T-cell (primary cell): ENCODE results near the gene CCDC148. TPM values are rescaled to one million over a fixed set of nuclear protein-coding genes. Genes with fewer than 3 reads are reported as not detected.

Experiments
- ATAC-seq, 4 experiments: fragments of 200-7000 bp in 3 of 4; fragments of 150-1000 bp in 1 of 4; cut with Tn5 transposase; replicated peaks in 1 of 4; 1 replicate in 3 of 4; 2 replicates in 1 of 4; pipeline ENCODE4 v1.10.0; 2021; ENCODE audit warnings: moderate library complexity in 3 of 4, mild to moderate bottlenecking in 2 of 4, moderate number of reproducible peaks in 1 of 4
- CTCF ChIA-PET, 2 donors: fragments of 300-600 bp; sonication (Branson Sonifier 250); formaldehyde crosslinking; loops; one replicate each; lab custom pipeline; 2022; ENCODE audit warnings: antibody characterized with exemption in 2 of 2; lab: Charles Lee
- POLR2A ChIA-PET, 2 donors: fragments of 300-600 bp; sonication (Branson Sonifier 250); formaldehyde crosslinking; loops; one replicate each; lab custom pipeline; 2022; ENCODE audit warnings: antibody characterized with exemption in 2 of 2; lab: Charles Lee
- DNase-seq, 35 experiments: peaks; one replicate each; pipeline versions ENCODE4 v3.0.0 to v3.0.0-alpha.2; 2013 to 2023
- H3K27ac ChIP-seq: one replicate; pipeline ENCODE4 v1.5.1; 2013; ENCODE audit warnings: low read length
- H3K27me3 ChIP-seq, 2 experiments: replicated peaks in 1 of 2; 1 replicate in 1 of 2; 2 replicates in 1 of 2; pipeline versions ENCODE4 v1.6.1 to v1.7.0; 2013; ENCODE audit warnings: low read length in 1 of 2, mixed read lengths in 1 of 2; ENCODE audit not compliant: control insufficient read depth in 2 of 2, insufficient read depth in 2 of 2; ENCODE audit errors: extremely low read depth in 1 of 2
- H3K36me3 ChIP-seq, 2 donors: 1 replicate in 1 of 2; 2 replicates in 1 of 2; pipeline versions ENCODE4 v1.6.1 to v1.7.0; 2013; ENCODE audit warnings: low read length in 1 of 2; ENCODE audit not compliant: control insufficient read depth in 2 of 2, insufficient read depth in 1 of 2; ENCODE audit errors: extremely low read depth in 1 of 2
- H3K4me1 ChIP-seq, 2 experiments: 1 replicate in 1 of 2; 2 replicates in 1 of 2; pipeline versions ENCODE4 v1.6.1 to v1.7.0; 2013; ENCODE audit warnings: low read length in 2 of 2, mixed read lengths in 1 of 2; ENCODE audit not compliant: insufficient read depth in 2 of 2, control insufficient read depth in 1 of 2; ENCODE audit errors: extremely low read depth in 1 of 2
- H3K4me3 ChIP-seq, 2 donors: 1 replicate in 1 of 2; 2 replicates in 1 of 2; pipeline versions ENCODE4 v1.5.1 to v1.7.0; 2013; ENCODE audit warnings: mild to moderate bottlenecking in 2 of 2, low read length in 1 of 2, moderate library complexity in 1 of 2; ENCODE audit not compliant: control insufficient read depth in 1 of 2; ENCODE audit errors: extremely low read depth in 1 of 2
- H3K9me3 ChIP-seq: 2 replicates; pipeline ENCODE4 v1.7.0; 2013
- H3K27ac Mint-ChIP-seq, 2 donors: one replicate each; pipeline ENCODE4 v1.8.0; 2020 to 2021; ENCODE audit warnings: mild to moderate bottlenecking in 2 of 2, mixed read lengths in 2 of 2
- H3K27me3 Mint-ChIP-seq, 2 donors: one replicate each; pipeline ENCODE4 v1.8.0; 2021 to 2022; ENCODE audit warnings: mixed read lengths in 2 of 2
- H3K36me3 Mint-ChIP-seq: one replicate; pipeline ENCODE4 v1.8.0; 2021; ENCODE audit warnings: mixed read lengths
- H3K4me1 Mint-ChIP-seq, 3 donors: one replicate each; pipeline ENCODE4 v1.8.0; 2020 to 2022; ENCODE audit warnings: mixed read lengths in 3 of 3, mild to moderate bottlenecking in 1 of 3
- H3K4me3 Mint-ChIP-seq, 3 donors: one replicate each; pipeline ENCODE4 v1.8.0; 2020 to 2022; ENCODE audit warnings: mild to moderate bottlenecking in 3 of 3, mixed read lengths in 3 of 3, moderate library complexity in 3 of 3
- H3K9me3 Mint-ChIP-seq, 3 donors: one replicate each; pipeline ENCODE4 v1.8.0; 2020 to 2022; ENCODE audit warnings: mixed read lengths in 3 of 3
- WGBS: methylation state at CpG from one replicate; pipeline ENCODE4 v1.1.5; 2013; ENCODE audit warnings: missing lambda C conversion rate; ENCODE audit not compliant: insufficient coverage; 5-methylcytosine and 5-hydroxymethylcytosine counted together
- total RNA-seq, 35 experiments: library from RNA in 6 of 35; stranded (reverse) in 6 of 35; fragments of 120-200 nt in 1 of 35; gene quantifications; one replicate each; pipeline versions ENCODE4 v1.2.1 to v1.2.4 and lab custom pipeline; 2013 to 2026

Gene CCDC148
- total RNA-seq, 5 donors from 2014 or later (not counting 1 experiment from before 2014, with no cell fraction given), result not detected

- Mint-ChIP-seq H3K27me3 (peaks cover 8 to 12% of the 10 kb centered on the region in 2 donors), H3K36me3 (no peaks in the 10 kb centered on the region), H3K27ac (no peak overlapping the region), H3K4me3 (no peak overlapping the region), H3K4me1 (no peaks in the 10 kb centered on the region), H3K9me3 (peaks cover 3 to 12% (median 8%) of the 10 kb centered on the region in 3 donors)
- POLR2A ChIA-PET, result no interaction called here
- no peaks in the 10 kb centered on the region for H3K27me3 ChIP-seq
- DNase-seq, result no peak
- no peaks in the 10 kb centered on the region for H3K9me3 ChIP-seq
- H3K4me1 ChIP-seq, result no peaks in the 10 kb centered on the region
- no peak overlapping the region for H3K27ac ChIP-seq
- no CpG with 5 or more reads among the region's 3 CpGs for WGBS
- CTCF ChIA-PET, result interaction anchor here in 1 of 2 donors (0.5 kb wide), 1 partner anchor 14 kb away, joined by 3 read pairs; no protein-coding TSS in a partner anchor
- H3K36me3 ChIP-seq, result no peaks in the 10 kb centered on the region
- ATAC-seq, result no peak
- H3K4me3 ChIP-seq, result no peak overlapping the region
These were observed 51.2 kb downstream of the CCDC148 start for GRCh38 chr2:158405341-158405740.

GRCh38 chr2:158403237-158403636 is 53.3 kb downstream of the CCDC148 start:
- H3K27ac ChIP-seq, result no peak overlapping the region
- Mint-ChIP-seq H3K27me3 (peaks cover 18 to 19% of the 10 kb centered on the region in 2 donors), H3K4me3 (no peak overlapping the region), H3K36me3 (no peaks in the 10 kb centered on the region), H3K9me3 (peaks cover 5 to 10% (median 5%) of the 10 kb centered on the region in 3 donors), H3K27ac (no peak overlapping the region), H3K4me1 (no peaks in the 10 kb centered on the region)
- no peak for DNase-seq
- H3K27me3 ChIP-seq, result no peaks in the 10 kb centered on the region
- H3K4me1 ChIP-seq, result no peaks in the 10 kb centered on the region
- H3K36me3 ChIP-seq, result no peaks in the 10 kb centered on the region
- no peak for ATAC-seq
- POLR2A ChIA-PET, result no interaction called here
- H3K4me3 ChIP-seq, result no peak overlapping the region
- 57% methylated on average over 1 of the region's 1 CpG for WGBS
- CTCF ChIA-PET, result no interaction called here
- no peaks in the 10 kb centered on the region for H3K9me3 ChIP-seq

DNA sequence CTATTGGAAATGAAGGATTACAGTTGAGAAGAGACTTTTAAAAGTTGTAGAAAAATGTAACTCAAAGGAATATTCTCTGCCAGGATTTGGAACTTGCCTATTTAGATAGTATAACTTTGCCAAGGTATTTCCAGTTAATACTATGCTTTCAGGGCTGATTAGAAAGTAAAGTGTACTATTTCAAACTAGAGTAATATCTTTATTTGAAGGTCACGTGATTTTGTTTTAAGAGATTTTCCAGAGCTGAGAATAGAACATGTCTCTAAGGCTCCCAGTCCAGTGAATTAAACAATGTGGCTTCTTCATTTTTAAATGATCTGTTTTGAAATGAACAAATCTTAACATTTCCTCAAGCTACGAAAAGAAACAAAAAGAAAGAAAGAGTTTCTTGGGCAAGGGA is 53.9 kb downstream of the CCDC148 start:
- POLR2A ChIA-PET, result interaction anchor here in 1 of 2 donors (0.6 kb wide), 1 partner anchor 190 kb away, joined by 4 read pairs; no protein-coding TSS in a partner anchor
- CTCF ChIA-PET, result no interaction called here
- H3K27ac ChIP-seq, result no peak overlapping the region
- no peaks in the 10 kb centered on the region for H3K27me3 ChIP-seq
- H3K27me3 Mint-ChIP-seq, result peaks cover 22 to 23% of the 10 kb centered on the region in 2 donors
- no peak overlapping the region for H3K27ac Mint-ChIP-seq
- no peaks in the 10 kb centered on the region for H3K9me3 ChIP-seq
- H3K36me3 Mint-ChIP-seq, result no peaks in the 10 kb centered on the region
- H3K36me3 ChIP-seq, result no peaks in the 10 kb centered on the region
- ATAC-seq (no peak), DNase-seq (no peak)
- H3K4me3 ChIP-seq, result no peak overlapping the region
- no peaks in the 10 kb centered on the region for H3K4me1 ChIP-seq
- H3K9me3 Mint-ChIP-seq, result peaks cover 5 to 10% (median 5%) of the 10 kb centered on the region in 3 donors
- WGBS, result no CpG with 5 or more reads among the region's 2 CpGs
- H3K4me3 Mint-ChIP-seq, result no peak overlapping the region
- no peaks in the 10 kb centered on the region for H3K4me1 Mint-ChIP-seq

GRCh38 chr2:158395166-158395565 is 61.4 kb downstream of the CCDC148 start:
- Histone ChIP-seq H3K9me3 (no peaks in the 10 kb centered on the region), H3K4me3 (no peak overlapping the region), H3K27ac (no peak overlapping the region), H3K27me3 (no peaks in the 10 kb centered on the region), H3K4me1 (no peaks in the 10 kb centered on the region), H3K36me3 (no peaks in the 10 kb centered on the region)
- ChIA-PET POLR2A (no interaction called here), CTCF (no interaction called here)
- Mint-ChIP-seq H3K36me3 (no peaks in the 10 kb centered on the region), H3K4me1 (peaks cover 0 to 7% (median 7%) of the 10 kb centered on the region in 3 donors), H3K27me3 (peaks cover 22 to 24% of the 10 kb centered on the region in 2 donors), H3K4me3 (no peak overlapping the region), H3K27ac (no peak overlapping the region), H3K9me3 (peaks cover 5 to 10% (median 5%) of the 10 kb centered on the region in 3 donors)
- no peak for ATAC-seq
- DNase-seq, result no peak
- WGBS, result no CpG with 5 or more reads among the region's 1 CpG

- Mint-ChIP-seq H3K27me3 (peaks cover 17 to 21% of the 10 kb centered on the region in 2 donors), H3K4me1 (peaks cover 0 to 7% (median 7%) of the 10 kb centered on the region in 3 donors), H3K9me3 (peaks cover 0 to 4% (median 0%) of the 10 kb centered on the region in 3 donors), H3K4me3 (no peak overlapping the region), H3K36me3 (no peaks in the 10 kb centered on the region), H3K27ac (no peak overlapping the region)
- no CpG with 5 or more reads among the region's 1 CpG for WGBS
- H3K4me3 ChIP-seq, result no peak overlapping the region
- H3K4me1 ChIP-seq, result no peaks in the 10 kb centered on the region
- DNase-seq (no peak), ATAC-seq (no peak)
- no peak overlapping the region for H3K27ac ChIP-seq
- no peaks in the 10 kb centered on the region for H3K36me3 ChIP-seq
- ChIA-PET POLR2A (no interaction called here), CTCF (no interaction called here)
- no peaks in the 10 kb centered on the region for H3K9me3 ChIP-seq
- no peaks in the 10 kb centered on the region for H3K27me3 ChIP-seq
These were observed 62.1 kb downstream of the CCDC148 start for GRCh38 chr2:158394453-158394852.

DNA sequence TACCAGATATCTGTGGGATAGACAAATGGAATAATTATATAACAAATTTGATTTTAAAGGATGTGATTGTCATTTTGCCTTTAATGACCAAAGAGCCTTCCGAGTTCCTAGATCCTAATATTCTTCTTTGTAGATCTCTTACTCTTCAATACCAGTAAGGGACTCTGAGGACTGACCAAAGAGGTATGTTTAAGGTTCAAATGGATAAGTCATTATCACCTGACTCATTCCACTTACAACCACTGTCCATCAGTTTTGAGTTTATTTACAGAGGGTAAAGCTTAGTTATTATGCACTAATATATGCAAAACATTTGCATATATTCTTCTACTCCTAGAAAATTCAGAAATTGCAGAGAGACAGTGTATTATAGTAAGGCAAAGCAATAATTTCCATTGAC is 62.7 kb downstream of the CCDC148 start:
- POLR2A ChIA-PET, result no interaction called here
- Histone ChIP-seq H3K27ac (no peak overlapping the region), H3K36me3 (no peaks in the 10 kb centered on the region), H3K4me1 (no peaks in the 10 kb centered on the region), H3K9me3 (no peaks in the 10 kb centered on the region), H3K27me3 (no peaks in the 10 kb centered on the region), H3K4me3 (no peak overlapping the region)
- no peak overlapping the region for H3K27ac Mint-ChIP-seq
- CTCF ChIA-PET, result no interaction called here
- H3K4me1 Mint-ChIP-seq, result peaks cover 0 to 7% (median 7%) of the 10 kb centered on the region in 3 donors
- peaks cover 0 to 4% (median 0%) of the 10 kb centered on the region in 3 donors for H3K9me3 Mint-ChIP-seq
- WGBS, result no CpG with 5 or more reads among the region's 1 CpG
- no peak for DNase-seq
- H3K36me3 Mint-ChIP-seq, result no peaks in the 10 kb centered on the region
- peaks cover 17 to 18% of the 10 kb centered on the region in 2 donors for H3K27me3 Mint-ChIP-seq
- H3K4me3 Mint-ChIP-seq, result no peak overlapping the region
- no peak for ATAC-seq
